Raji (cell line): ENCODE results near the gene ACYP1.

Experiments
- POLR2A ChIP-seq: IDR thresholded peaks from 2 replicates; pipeline ENCODE4 v1.6.1; 2011; ENCODE audit warnings: low read depth, low read length, control low read depth; ENCODE audit not compliant: insufficient read depth

The ACYP1 gene

GRCh38 chr14:75018694-75019093 is 45.1 kb downstream of the ACYP1 start:
- no peak for TF ChIP-seq POLR2A

DNA sequence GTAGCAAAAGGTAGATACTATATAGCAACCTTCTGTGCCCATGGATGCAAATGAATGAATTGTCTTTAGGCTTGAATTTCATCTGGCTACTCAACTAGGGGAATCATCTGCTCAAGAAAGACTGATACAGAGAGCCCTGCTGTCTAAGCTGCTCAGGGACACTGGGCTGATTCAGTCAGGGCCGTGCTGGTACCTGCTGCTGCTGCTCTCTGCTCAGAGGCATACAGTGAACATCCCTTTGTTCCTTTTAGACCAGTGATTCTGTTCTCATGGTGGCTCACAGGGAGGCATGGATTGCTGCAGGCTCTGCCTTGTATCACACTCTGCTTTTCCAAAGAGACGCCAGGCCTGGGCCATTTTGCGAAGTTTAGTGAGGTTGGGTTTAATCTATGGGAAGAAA is 47.0 kb downstream of the ACYP1 start:
- no peak for TF ChIP-seq POLR2A

- TF ChIP-seq POLR2A: no peak
These were observed 48.3 kb downstream of the ACYP1 start for GRCh38 chr14:75015496-75015895.

- TF ChIP-seq POLR2A: no peak
These were observed 50.5 kb downstream of the ACYP1 start for GRCh38 chr14:75013290-75013689.

- no peak for TF ChIP-seq POLR2A
These were observed 52.3 kb downstream of the ACYP1 start for GRCh38 chr14:75011356-75011994.

GRCh38 chr14:75010472-75011093 is 53.2 kb downstream of the ACYP1 start:
- TF ChIP-seq POLR2A: no peak

DNA sequence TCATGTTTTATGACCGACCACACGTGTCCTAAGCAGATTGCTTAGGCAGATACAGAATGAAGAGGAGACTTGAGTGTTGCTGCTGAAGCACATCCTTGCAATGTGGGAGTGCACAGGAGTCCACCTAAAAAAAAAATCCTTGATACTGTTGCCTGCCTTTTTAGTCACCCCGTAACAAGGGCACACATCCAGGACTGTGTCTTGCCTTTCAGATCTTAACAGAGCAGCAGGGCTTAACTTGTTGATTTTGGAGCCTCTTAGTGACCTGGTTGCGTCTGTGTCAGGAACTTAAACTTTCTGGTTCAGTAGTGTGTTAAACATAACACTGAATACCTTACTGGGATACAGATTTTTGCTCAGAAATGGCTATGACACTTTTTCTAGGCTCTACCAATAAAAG is 54.6 kb downstream of the ACYP1 start:
- no peak for TF ChIP-seq POLR2A

- TF ChIP-seq POLR2A: no peak
These were observed 58.5 kb downstream of the ACYP1 start for GRCh38 chr14:75005357-75005756.

DNA sequence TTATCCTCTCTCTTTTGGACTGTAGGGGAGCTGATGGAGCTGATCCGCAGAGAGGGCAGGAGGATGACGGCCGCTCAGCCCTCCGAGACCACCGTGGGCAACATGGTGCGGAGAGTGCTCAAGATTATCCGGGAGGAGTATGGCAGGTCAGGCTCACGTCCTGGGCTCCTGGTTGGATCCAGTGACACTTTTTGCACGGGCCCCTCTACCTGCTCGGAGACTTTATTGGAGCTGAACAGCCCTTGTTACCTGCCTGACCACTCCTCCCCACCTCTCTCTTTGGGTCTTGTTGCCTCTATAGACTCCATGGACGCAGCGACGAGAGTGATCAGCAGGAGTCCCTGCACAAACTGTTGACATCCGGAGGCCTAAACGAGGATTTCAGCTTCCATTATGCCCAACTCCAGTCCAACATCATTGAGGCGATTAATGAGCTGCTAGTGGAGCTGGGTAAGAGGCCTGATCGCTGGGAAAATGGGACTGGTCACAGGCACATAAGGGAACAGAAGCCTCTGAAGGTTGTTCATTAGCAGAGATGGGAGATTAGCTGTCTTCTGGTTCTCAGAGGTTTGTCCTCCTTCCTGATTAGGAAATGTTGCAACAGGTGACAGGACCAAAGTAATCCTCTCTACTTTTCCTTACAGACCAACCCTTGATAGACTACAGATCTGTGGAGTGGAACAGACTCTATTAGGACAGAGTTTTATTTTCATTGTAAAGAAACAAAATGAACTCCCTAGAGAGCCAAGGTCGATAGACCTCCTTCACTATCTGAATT is 60.4 kb downstream of the ACYP1 start:
- no peak for TF ChIP-seq POLR2A
